ENCODE measurements around the gene ANKFY1. TPM values are rescaled to one million over a fixed set of nuclear protein-coding genes. Genes with fewer than 3 reads are reported as not detected.

ANKFY1 gene
- total and polyA plus RNA-seq, 2 donors (not counting 3 experiments of a cell fraction or from before 2014, with no cell fraction given), result 30.6 to 51.1 TPM

DNA sequence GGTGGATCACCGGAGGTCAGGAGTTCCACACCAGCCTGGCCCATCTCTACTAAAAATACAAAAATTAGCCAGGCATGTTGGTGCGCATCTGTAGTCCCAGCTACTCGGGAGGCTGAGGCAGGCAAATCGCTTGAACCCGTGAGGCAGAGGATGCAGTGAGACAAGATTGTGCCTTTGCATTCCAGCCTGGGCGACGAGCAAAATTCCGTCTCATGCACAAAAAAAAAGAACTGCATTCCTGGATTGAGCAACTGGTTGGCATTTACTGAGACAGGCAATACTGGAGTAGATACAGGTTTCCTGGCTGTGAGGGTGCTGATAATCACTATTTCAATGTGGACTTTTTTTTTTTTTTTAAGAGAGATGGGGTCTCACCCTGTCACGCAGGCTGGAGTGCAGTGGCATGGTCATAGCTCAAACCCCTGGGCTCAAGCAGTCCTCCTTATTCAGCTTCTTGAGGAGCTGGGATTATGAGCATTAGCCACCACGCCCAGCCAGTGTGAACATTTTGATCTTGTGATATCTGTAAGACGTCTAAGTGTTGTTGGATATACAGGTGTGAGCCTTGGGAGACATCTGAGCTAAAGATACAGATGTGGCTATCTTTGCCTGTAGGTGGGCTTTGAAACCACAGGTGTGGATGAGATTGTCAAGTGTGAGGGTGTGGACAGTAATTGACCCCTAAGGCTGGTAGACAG, 115.0 kb downstream of the ANKFY1 start:
- Histone ChIP-seq H3K9me1 (replicated peaks; ENCODE audit: control insufficient read depth, extremely low read depth, insufficient read depth, low read length) (no peaks in the 10 kb centered on the region), H3K4me3 (replicated peaks in 1 of 3; ENCODE audit: insufficient read depth in 1 of 3, low read depth in 1 of 3, low read length in 3 of 3) (no peak overlapping the region), H3K27ac (ENCODE audit: insufficient read depth, low read depth, low read length) (no peak overlapping the region), H2AFZ (ENCODE audit: low read depth, low read length) (no peak overlapping the region), H3K36me3 (ENCODE audit: control insufficient read depth in 2 of 2, extremely low read depth in 1 of 2, insufficient read depth in 2 of 2, low read length in 2 of 2) (no peaks in the 10 kb centered on the region), H3K27me3 (ENCODE audit: control insufficient read depth in 2 of 2, insufficient read depth in 2 of 2, low read length in 2 of 2) (no peaks in the 10 kb centered on the region), H3K4me1 (ENCODE audit: control insufficient read depth, extremely low read depth, insufficient read depth, low read length) (peaks cover 5% of the 10 kb centered on the region), H4K20me1 (replicated peaks; ENCODE audit: control insufficient read depth, extremely low read depth, insufficient read depth, low read length) (no peaks in the 10 kb centered on the region), H3K79me2 (ENCODE audit: control insufficient read depth, insufficient read depth, low read length) (no peaks in the 10 kb centered on the region), H3K9ac (replicated peaks; ENCODE audit: extremely low read depth, insufficient read depth, low read length) (no peak overlapping the region), H3K9me3 (replicated peaks; ENCODE audit: control insufficient read depth, insufficient read depth, low read length) (no peaks in the 10 kb centered on the region), H3K4me2 (ENCODE audit: insufficient read depth, low read length) (no peak overlapping the region)
- ChIA-PET POLR2A (no interaction called here), CTCF (interaction anchor here (0.9 to 1.3 kb wide), 2 partner anchors 8 to 11 kb away, joined by 3 to 4 read pairs; no protein-coding TSS in a partner anchor)
- BruUV-seq (replicated peaks), result no TSS peak
- DNase-seq (ENCODE audit: low read depth, low spot score) (no peak), FAIRE-seq (no peak)
- intact Hi-C loops (cut with micrococcal nuclease) (no loop called here), dilution Hi-C loops (cut with MboI; ENCODE audit: extremely low pct_ligation_motif_present, low sequenced_read_pairs) (no loop called here)
- TF ChIP-seq, protein P1, sequence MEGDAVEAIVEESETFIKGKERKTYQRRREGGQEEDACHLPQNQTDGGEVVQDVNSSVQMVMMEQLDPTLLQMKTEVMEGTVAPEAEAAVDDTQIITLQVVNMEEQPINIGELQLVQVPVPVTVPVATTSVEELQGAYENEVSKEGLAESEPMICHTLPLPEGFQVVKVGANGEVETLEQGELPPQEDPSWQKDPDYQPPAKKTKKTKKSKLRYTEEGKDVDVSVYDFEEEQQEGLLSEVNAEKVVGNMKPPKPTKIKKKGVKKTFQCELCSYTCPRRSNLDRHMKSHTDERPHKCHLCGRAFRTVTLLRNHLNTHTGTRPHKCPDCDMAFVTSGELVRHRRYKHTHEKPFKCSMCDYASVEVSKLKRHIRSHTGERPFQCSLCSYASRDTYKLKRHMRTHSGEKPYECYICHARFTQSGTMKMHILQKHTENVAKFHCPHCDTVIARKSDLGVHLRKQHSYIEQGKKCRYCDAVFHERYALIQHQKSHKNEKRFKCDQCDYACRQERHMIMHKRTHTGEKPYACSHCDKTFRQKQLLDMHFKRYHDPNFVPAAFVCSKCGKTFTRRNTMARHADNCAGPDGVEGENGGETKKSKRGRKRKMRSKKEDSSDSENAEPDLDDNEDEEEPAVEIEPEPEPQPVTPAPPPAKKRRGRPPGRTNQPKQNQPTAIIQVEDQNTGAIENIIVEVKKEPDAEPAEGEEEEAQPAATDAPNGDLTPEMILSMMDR (IDR thresholded peaks at IDR 0.05; ENCODE audit: extremely low read depth in 1 of 2, insufficient read depth in 1 of 2, low read depth in 1 of 2, low read length in 2 of 2), result no peak
- TF ChIP-seq JUN (IDR thresholded peaks at IDR 0.05; ENCODE audit: borderline replicate concordance, insufficient read depth, insufficient read length, low read depth) (no peak), MYC (IDR thresholded peaks at IDR 0.05; ENCODE audit: low read depth, low read length) (no peak), EZH2 (IDR thresholded peaks at IDR 0.05; ENCODE audit: borderline replicate concordance, low read depth, low read length, severe bottlenecking) (no peak), MAX (IDR thresholded peaks at IDR 0.05; ENCODE audit: insufficient read depth, insufficient read length) (no peak), GATA2 (IDR thresholded peaks at IDR 0.05; ENCODE audit: insufficient read depth, insufficient read length, low read depth, low read length) (no peak), POLR2A (IDR thresholded peaks at IDR 0.05; ENCODE audit: low read depth, low read length) (no peak), FOS (IDR thresholded peaks at IDR 0.05; ENCODE audit: borderline replicate concordance, insufficient read depth, low read length) (no peak), POLR2AphosphoS5 (IDR thresholded peaks at IDR 0.05; ENCODE audit: insufficient read depth, low read depth, low read length) (no peak)

Measured in endothelial cell of umbilical vein (primary cell).